ENCODE measurements around the gene CDC45. TPM values are rescaled to one million over a fixed set of nuclear protein-coding genes. Genes with fewer than 3 reads are reported as not detected.

Gene CDC45
- polyA plus RNA-seq, 3 donors, result 0.12 to 1.9 (median 0.23) TPM

- no peak overlapping the region for H3K27ac ChIP-seq (ENCODE audit: low read depth, low read length)
Observed at GRCh38 chr22:19565382-19566278, 85.9 kb downstream of the CDC45 start.

DNA sequence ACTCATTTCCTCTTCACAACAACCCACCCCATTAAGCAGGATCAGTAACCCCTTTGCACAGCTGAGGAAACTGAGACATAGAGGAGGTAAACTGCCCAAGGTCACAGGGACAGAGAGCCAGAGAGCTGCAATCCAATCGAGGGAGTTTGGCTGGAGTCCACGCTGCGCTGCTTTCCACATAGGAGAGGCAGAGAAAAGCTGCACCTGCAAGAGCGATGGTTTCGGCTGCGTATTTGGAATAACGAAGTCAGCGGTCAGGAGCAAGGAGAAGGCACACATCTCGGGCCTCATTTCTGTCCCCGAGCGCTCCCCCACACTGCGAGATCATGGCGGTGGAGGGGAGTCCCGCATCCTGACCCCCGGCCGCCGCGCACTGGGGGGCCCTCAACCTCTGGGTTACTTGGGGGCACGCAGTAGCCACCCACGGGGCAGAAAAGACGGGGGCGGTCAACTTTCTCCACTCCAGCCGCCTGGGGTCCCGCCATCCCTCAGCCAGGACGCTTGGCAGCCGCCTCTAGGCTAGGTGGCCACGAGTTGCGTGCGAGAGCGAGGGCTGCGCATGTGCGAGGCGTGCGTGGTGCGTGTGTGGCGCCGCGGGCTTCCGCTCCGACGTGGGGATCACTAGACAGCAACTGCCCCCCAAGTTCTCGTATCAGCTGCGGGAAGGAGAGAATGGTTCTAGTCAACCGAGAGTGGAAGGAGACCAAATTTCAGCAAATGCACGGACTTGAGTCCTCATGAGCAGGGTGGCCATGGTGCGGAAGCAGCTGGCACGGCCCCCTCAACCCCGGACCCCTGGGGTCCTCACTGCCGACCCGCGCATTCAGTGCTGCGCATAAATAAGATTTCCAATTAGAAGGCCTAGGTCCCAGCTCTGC lies 86.8 kb downstream of the CDC45 start:
- no peak overlapping the region for H3K27ac ChIP-seq (ENCODE audit: low read depth, low read length)
- 85 to 88% (median 87%) methylated on average over 44 to 52 of the region's 52 CpGs for WGBS, 3 donors

More at GRCh38 chr22:19565382-19566278, 85.9 kb downstream of the CDC45 start:
- WGBS, 3 donors, result 70 to 83% (median 72%) methylated on average over 11 of the region's 11 CpGs

DNA sequence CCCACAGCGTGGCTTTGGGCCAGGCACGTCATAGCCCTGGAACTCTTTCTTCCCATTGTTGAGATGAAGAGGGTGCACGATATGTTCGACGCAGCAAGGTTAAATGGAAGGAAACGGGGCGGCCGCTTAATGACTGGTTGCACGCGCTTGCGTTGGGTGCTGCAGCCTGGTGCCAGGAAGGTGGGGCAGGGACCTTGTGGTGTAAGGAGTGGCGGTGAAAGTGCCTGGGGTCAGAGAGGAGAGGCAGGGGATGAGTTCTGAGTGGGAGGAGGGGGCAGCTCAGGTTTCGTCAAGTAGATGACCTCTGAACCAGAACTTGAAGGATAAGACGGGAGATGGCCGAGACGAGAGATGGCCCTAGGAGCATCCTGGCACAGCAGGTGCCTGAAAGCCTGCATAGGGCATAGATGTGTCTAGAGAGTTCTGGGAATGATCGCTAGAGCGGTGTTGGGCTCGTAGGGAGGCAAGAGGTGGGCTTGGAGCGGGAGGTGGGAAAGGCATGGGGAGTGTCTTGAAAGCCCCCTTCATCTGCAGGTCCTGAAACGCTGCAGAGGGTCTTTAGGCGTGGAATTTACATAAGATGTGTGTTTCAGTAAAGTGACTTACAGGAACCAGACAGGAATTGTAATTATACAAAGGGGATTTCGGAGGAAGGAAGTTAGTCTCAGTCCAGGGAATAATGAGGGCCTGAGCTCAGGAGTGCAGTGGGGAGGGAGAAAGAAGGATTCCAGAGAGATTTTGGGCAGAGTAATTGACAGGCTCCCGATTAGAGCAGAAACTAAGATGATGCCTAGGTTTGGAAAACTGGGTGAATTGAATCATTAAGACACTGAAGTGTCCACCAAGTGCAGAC lies 87.7 kb downstream of the CDC45 start:
- 72 to 76% (median 76%) methylated on average over 24 of the region's 24 CpGs for WGBS, 3 donors
- H3K27ac ChIP-seq (ENCODE audit: low read depth, low read length), result no peak overlapping the region

DNA sequence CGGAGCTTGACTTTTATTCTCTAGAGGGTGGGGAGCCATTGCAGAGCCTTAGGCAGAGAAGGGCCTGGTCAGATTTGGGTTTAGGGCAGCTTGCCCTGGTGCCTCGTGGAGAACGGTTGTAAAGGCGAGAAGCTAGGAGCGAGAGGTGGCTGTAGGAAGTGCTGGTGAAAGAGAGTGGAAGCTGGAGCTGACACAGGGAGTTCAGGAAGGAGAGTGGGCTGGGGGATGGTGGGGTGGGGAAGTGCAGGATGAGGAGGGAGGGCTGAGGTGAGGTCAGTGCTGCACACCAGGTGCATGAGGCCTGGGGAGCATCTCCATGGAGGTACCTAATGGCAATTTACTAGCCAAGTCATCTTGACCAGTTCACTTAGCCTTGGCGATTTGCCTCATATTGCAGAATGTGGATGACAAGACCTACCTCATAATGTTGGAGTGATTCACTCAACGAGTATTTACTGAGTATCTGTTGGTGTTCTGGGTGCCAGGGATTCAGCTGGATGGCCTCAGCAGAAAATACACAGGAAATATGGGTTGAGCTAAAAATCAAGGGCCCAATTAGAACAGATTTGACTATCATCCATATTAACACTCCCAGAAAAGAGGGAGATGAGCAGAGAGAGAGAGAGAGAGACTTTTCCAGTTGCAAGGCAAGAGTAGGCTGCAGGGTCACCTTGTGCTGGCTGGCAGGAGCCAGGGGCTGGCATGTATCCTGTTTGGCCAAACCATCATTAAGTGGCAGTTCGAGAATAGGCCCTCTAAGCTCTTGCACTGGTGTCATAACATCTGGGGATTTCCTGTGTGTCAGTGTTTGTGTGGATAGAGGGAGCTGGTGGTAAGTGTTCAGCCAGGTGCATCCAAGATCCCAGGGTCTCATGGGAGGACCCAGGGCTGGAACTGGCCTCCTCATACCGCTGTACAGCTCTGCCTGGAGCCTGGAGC lies 88.9 kb downstream of the CDC45 start:
- H3K27ac ChIP-seq (ENCODE audit: low read depth, low read length), result no peak overlapping the region
- 67 to 75% (median 74%) methylated on average over 9 of the region's 9 CpGs for WGBS, 3 donors

DNA sequence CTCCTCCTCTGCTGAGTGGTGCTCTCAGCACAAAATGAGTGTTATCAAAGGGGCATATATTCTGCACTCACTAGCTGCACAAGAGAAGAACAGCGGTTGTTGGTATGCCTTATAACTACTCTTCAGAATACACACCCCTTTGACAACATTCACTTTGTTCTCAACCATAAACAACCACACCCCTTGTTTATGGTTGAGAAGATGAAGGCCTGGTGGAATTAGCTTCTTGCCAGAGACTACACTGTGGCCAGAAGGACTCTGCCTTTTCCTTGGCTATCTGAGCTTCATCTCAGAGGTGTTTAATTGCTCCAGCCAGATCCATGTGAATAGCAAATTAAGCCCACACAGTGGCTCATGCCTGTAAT lies 89.5 kb downstream of the CDC45 start:
- 41 to 89% (median 88%) methylated on average over 1 of the region's 1 CpG for WGBS, 3 donors
- H3K27ac ChIP-seq (ENCODE audit: low read depth, low read length), result no peak overlapping the region

DNA sequence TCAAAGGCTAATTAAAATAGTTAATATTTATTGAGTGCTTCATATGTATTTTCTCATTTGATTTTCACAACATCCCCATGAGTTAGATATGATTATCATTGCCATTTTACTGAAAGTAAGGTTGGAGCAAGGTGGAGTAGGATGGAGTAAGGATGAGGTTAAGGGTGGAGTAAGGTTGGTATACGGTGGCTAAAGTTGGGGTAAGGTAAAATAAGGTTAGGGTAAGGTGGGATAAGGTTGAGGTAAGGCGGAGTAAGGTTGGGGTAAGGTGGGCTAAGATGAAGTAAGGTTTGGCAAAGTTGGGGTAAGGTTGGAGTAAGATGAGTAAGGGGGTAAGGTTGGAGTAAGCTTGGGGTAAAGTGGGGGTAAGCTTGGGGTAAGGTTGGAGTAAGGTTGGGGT lies 90.3 kb downstream of the CDC45 start:
- H3K27ac ChIP-seq (ENCODE audit: low read depth, low read length), result no peak overlapping the region
- WGBS, 3 donors, result 83 to 95% (median 89%) methylated on average over 2 of the region's 2 CpGs

Other genes with a start within 250 kb of the CDC45 start
- 1 to 10 TPM; 1.9 to 5.7 (median 4.8) TPM for gene CLTCL1, start 188.2 kb upstream of the CDC45 start, polyA plus RNA-seq
- 10 to 100 TPM in 2 of 3 donors, 1 to 10 TPM in 1; 8.2 to 17.6 (median 16.2) TPM for gene HIRA, start 48.2 kb upstream of the CDC45 start, polyA plus RNA-seq
- gene MRPL40, start 47.4 kb upstream of the CDC45 start, polyA plus RNA-seq, result 10 to 100 TPM; 25.9 to 46.1 (median 37.3) TPM
- gene C22orf39, start 32.2 kb upstream of the CDC45 start, polyA plus RNA-seq, result 10 to 100 TPM; 24.3 to 44.4 (median 36.1) TPM
- 10 to 100 TPM; 39.6 to 73.8 (median 73.4) TPM for gene UFD1, start 727 bp upstream of the CDC45 start, polyA plus RNA-seq
- 100 to 1,000 TPM in 2 of 3 donors, 10 to 100 TPM in 1; 33.8 to 221 (median 199) TPM for gene CLDN5, start 44.5 kb downstream of the CDC45 start, polyA plus RNA-seq
- gene SEPTIN5, start 234.6 kb downstream of the CDC45 start, polyA plus RNA-seq, result 10 to 100 TPM in 1 of 3 donors, 1 to 10 TPM in 2; 5.3 to 18.8 (median 7.5) TPM
- gene GP1BB, start 243.6 kb downstream of the CDC45 start, polyA plus RNA-seq, result 1 to 10 TPM in 2 of 3 donors, under 1 TPM in 1; 0.63 to 3.6 (median 1.7) TPM

All from adipose tissue (tissue), 3 donors.